ENCODE data around the gene IL23R. TPM values are rescaled to one million over a fixed set of nuclear protein-coding genes. Genes with fewer than 3 reads are reported as not detected.

The IL23R gene
- total RNA-seq, 1 experiment from 2014 or later = not detected

DNA sequence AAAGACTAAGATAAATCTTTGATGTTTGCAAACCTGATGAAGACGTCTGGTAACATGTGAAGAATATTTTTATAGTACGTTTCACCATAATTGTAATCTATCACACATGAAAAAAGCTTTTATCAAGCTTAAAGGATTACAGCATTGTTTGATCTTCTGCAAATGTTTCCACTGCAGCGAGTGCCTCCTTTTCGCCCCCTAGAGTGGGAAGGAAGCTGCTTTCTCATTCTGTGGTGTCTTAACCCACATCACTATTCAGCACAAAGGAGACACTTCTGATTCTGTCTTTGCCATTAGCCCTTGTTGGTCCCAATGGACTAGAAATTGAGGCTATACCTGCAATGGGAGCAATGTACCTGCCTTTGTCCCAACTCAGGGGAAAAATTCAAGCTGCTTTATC, 95.4 kb downstream of the IL23R start:
- H2BK20ac ChIP-seq (ENCODE audit: low read depth, low read length, poor library complexity, severe bottlenecking) = no peak overlapping the region
- peaks cover 43 to 58% of the 10 kb centered on the region in 2 experiments for H3K4me1 Mint-ChIP-seq

More for the DNA sequence above, 95.4 kb downstream of the IL23R start:
- Histone ChIP-seq H3K56ac (ENCODE audit: insufficient read length, low read depth, low read length) (no peak overlapping the region), H4K20me1 (ENCODE audit: control insufficient read depth, insufficient read depth, insufficient read length) (no peaks in the 10 kb centered on the region), H3K4ac (ENCODE audit: low read depth, low read length) (no peak overlapping the region), H3K79me2 (ENCODE audit: insufficient read depth, low read length) (no peaks in the 10 kb centered on the region), H4K8ac (replicated peaks; ENCODE audit: insufficient read length, low read depth, low read length) (no peak overlapping the region), H2AFZ (ENCODE audit: low read length) (no peak overlapping the region), H3T11ph (ENCODE audit: low read length) (no peak overlapping the region), H4K91ac (ENCODE audit: insufficient read length, low read depth, low read length) (no peak overlapping the region), H3K14ac (ENCODE audit: insufficient read depth, low read length) (no peak overlapping the region), H3K4me2 (ENCODE audit: insufficient read depth, insufficient read length, low read length) (no peak overlapping the region), H2BK12ac (ENCODE audit: insufficient read length, low read depth, low read length) (no peak overlapping the region), H3K9me3 (ENCODE audit: control insufficient read depth, low read depth, low read length) (no peaks in the 10 kb centered on the region), H2BK5ac (ENCODE audit: insufficient read length, low read length) (no peak overlapping the region), H2AK5ac (ENCODE audit: insufficient read length, low read length) (no peak overlapping the region), H3K79me1 (ENCODE audit: insufficient read depth, low read depth, low read length, poor library complexity, severe bottlenecking) (no peaks in the 10 kb centered on the region), H3K23me2 (ENCODE audit: insufficient read length, low read depth, low read length, poor library complexity, severe bottlenecking) (no peaks in the 10 kb centered on the region), H4K5ac (ENCODE audit: insufficient read length, low read depth, low read length) (no peak overlapping the region), H3K23ac (ENCODE audit: insufficient read length, low read depth, low read length) (no peak overlapping the region), H3K4me1 (ENCODE audit: insufficient read depth, low read length) (peaks cover 12% of the 10 kb centered on the region), H3K18ac (ENCODE audit: insufficient read length, low read depth, low read length) (no peak overlapping the region), H2BK120ac (ENCODE audit: low read depth, low read length, poor library complexity, severe bottlenecking) (no peak overlapping the region), H3K27me3 (ENCODE audit: insufficient read depth, low read length) (no peaks in the 10 kb centered on the region), H3K27ac (ENCODE audit: insufficient read length, low read depth, low read length) (no peak overlapping the region), H2BK15ac (ENCODE audit: low read depth, low read length) (no peak overlapping the region), H3K9ac (ENCODE audit: extremely low read depth, insufficient read length, low read length) (no peak overlapping the region)
- H3K9me3 Mint-ChIP-seq = no peaks in the 10 kb centered on the region
- H3K27ac Mint-ChIP-seq = peak overlapping the region in 1 of 3 experiments; percentile 78; a peak in 1 of 7 replicates
- peaks cover 1% of the 10 kb centered on the region; the same call in 1 of the 2 replicates for H3K27me3 Mint-ChIP-seq (ENCODE audit: low read depth)
- H3K36me3 Mint-ChIP-seq (ENCODE audit: insufficient read depth in 1 of 3, low read depth in 3 of 3) = no peaks in the 10 kb centered on the region; a peak in 1 of 7 replicates
- peak; percentile 39 for DNase-seq
- TF ChIP-seq, protein P1, sequence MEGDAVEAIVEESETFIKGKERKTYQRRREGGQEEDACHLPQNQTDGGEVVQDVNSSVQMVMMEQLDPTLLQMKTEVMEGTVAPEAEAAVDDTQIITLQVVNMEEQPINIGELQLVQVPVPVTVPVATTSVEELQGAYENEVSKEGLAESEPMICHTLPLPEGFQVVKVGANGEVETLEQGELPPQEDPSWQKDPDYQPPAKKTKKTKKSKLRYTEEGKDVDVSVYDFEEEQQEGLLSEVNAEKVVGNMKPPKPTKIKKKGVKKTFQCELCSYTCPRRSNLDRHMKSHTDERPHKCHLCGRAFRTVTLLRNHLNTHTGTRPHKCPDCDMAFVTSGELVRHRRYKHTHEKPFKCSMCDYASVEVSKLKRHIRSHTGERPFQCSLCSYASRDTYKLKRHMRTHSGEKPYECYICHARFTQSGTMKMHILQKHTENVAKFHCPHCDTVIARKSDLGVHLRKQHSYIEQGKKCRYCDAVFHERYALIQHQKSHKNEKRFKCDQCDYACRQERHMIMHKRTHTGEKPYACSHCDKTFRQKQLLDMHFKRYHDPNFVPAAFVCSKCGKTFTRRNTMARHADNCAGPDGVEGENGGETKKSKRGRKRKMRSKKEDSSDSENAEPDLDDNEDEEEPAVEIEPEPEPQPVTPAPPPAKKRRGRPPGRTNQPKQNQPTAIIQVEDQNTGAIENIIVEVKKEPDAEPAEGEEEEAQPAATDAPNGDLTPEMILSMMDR (conservative IDR thresholded peaks at IDR 0.05) = peak; percentile 64
- no peak overlapping the region; a peak in 1 of 5 replicates for H3K4me3 Mint-ChIP-seq
- no CpG with 5 or more reads among the region's 4 CpGs for WGBS (ENCODE audit: extremely low coverage, insufficient read length, low lambda C conversion rate)

Data from H9 (cell line).